GM12878 (cell line): ENCODE results near the gene ATP6V1A. TPM values are rescaled to one million over a fixed set of nuclear protein-coding genes. Genes with fewer than 3 reads are reported as not detected.

ENCODE experiments used
- ATAC-seq: fragments of 200-7000 bp; cut with Tn5 transposase; 3 replicates; pipeline ENCODE4 v1.9.1; 2020; ENCODE audit warnings: mild to moderate bottlenecking, moderate library complexity
- BruUV-seq: library from RNA; stranded (reverse); fragments of 400-500 nt; replicated peaks from 2 replicates; lab custom pipeline; 2021; lab: Mats Ljungman, UMichigan
- CTCF ChIA-PET: fragments of 300-600 bp; sonication (Branson Sonifier 250); formaldehyde crosslinking; extraction: SDS; loops from one replicate; lab custom pipeline; 2021; ENCODE audit warnings: inconsistent platforms; lab: Yijun Ruan, JAX
- POLR2A ChIA-PET: fragments of 350-600 bp; formaldehyde crosslinking; extraction: SDS; loops from one replicate; lab custom pipeline; 2021; ENCODE audit warnings: inconsistent platforms; lab: Charles Lee
- RAD21 ChIA-PET: fragments of 300-600 bp; sonication (Branson Sonifier 250); formaldehyde crosslinking; loops from one replicate; lab custom pipeline; 2023; ENCODE audit warnings: antibody characterized with exemption; ENCODE audit not compliant: unreplicated experiment; lab: Charles Lee
- SMC1A ChIA-PET: fragments of 300-600 bp; sonication (Branson Sonifier 250); formaldehyde crosslinking; loops from one replicate; lab custom pipeline; 2023; ENCODE audit not compliant: unreplicated experiment, uncharacterized antibody; lab: Charles Lee
- DNase-seq: peaks from one replicate; pipeline ENCODE4 v3.0.0-alpha.2; 2011; ENCODE audit warnings: low read depth, low spot score
- FAIRE-seq: peaks from 3 replicates; lab custom pipeline; 2011; peaks lifted over from hg19 to GRCh38; lab: Jason Lieb, UNC
- H2AFZ ChIP-seq: 2 replicates; pipeline ENCODE4 v1.6.0; 2011; ENCODE audit warnings: low read depth, low read length, control low read depth; ENCODE audit not compliant: control insufficient read depth
- H3K27ac ChIP-seq: 2 replicates; pipeline ENCODE4 v1.5.1; 2011; ENCODE audit warnings: control low read depth; ENCODE audit not compliant: control insufficient read depth, insufficient read depth
- H3K27me3 ChIP-seq, 2 experiments: replicated peaks in 1 of 2; 2 replicates each; pipeline versions ENCODE4 v1.6.0 to v1.6.1; 2011; ENCODE audit warnings: low read length in 1 of 2; ENCODE audit not compliant: control insufficient read depth in 2 of 2, insufficient read depth in 2 of 2
- H3K36me3 ChIP-seq, 2 experiments: 2 replicates each; pipeline ENCODE4 v1.5.1; 2011; ENCODE audit warnings: low read length in 1 of 2; ENCODE audit not compliant: control insufficient read depth in 2 of 2, insufficient read depth in 2 of 2
- H3K4me1 ChIP-seq: 2 replicates; pipeline ENCODE4 v1.6.1; 2011; ENCODE audit warnings: mild to moderate bottlenecking, low read length, moderate library complexity, mixed read lengths; ENCODE audit not compliant: control insufficient read depth, insufficient read depth
- H3K4me2 ChIP-seq: 2 replicates; pipeline ENCODE4 v1.6.0; 2011; ENCODE audit warnings: control low read depth; ENCODE audit not compliant: control insufficient read depth, insufficient read depth
- H3K4me3 ChIP-seq: fragments of 200-600 bp; sonication (generic); 2 replicates; pipeline ENCODE4 v1.5.1; 2016
- H3K79me2 ChIP-seq: 2 replicates; pipeline ENCODE4 v1.6.0; 2011; ENCODE audit warnings: low read length; ENCODE audit not compliant: control insufficient read depth, insufficient read depth
- H3K9ac ChIP-seq: 2 replicates; pipeline ENCODE4 v1.8.0; 2011; ENCODE audit warnings: low read length, control low read depth, mixed read lengths; ENCODE audit not compliant: control insufficient read depth, insufficient read depth
- H3K9me3 ChIP-seq: replicated peaks from 3 replicates; pipeline ENCODE4 v1.5.1; 2011; ENCODE audit warnings: mild to moderate bottlenecking, low read length; ENCODE audit not compliant: control insufficient read depth, insufficient read depth
- H4K20me1 ChIP-seq: 2 replicates; pipeline ENCODE4 v1.6.0; 2011; ENCODE audit not compliant: control insufficient read depth, insufficient read depth
- PAX5 ChIP-seq: IDR thresholded peaks from 2 replicates; pipeline ENCODE4 v1.6.1; 2011; ENCODE audit warnings: low read depth, low read length, borderline replicate concordance
- POLR2AphosphoS5 ChIP-seq: IDR thresholded peaks from 2 replicates; pipeline ENCODE4 v1.6.1; 2011; ENCODE audit warnings: mild to moderate bottlenecking, low read length, inconsistent platforms
- POU2F2 ChIP-seq: IDR thresholded peaks from 3 replicates; pipeline ENCODE4 v1.6.1; 2011; ENCODE audit warnings: low read depth, mild to moderate bottlenecking, low read length, borderline replicate concordance
- RUNX3 ChIP-seq: IDR thresholded peaks from 2 replicates; pipeline ENCODE4 v1.6.1; 2012; ENCODE audit warnings: low read length, inconsistent platforms
- ZNF217 ChIP-seq: fragments of 450-650 bp; IDR thresholded peaks from 2 replicates; pipeline ENCODE4 v1.6.1; 2017; ENCODE audit warnings: antibody characterized with exemption, mild to moderate bottlenecking
- WGBS: methylation state at CpG from one replicate; pipeline ENCODE4 v1.1.6; 2016; ENCODE audit warnings: low lambda C conversion rate; ENCODE audit not compliant: insufficient replicate concordance, insufficient coverage; ENCODE audit errors: missing lambda C conversion rate; 5-methylcytosine and 5-hydroxymethylcytosine counted together
- in situ Hi-C: fragments of 300-500 bp; cut with MboI; formaldehyde crosslinking; loops from 9 replicates; pipeline ENCODE4 v1.14.3; 2018; ENCODE audit warnings: mixed read lengths
- intact Hi-C: fragments of 100-400 bp; cut with micrococcal nuclease; formaldehyde crosslinking; loops from one replicate; pipeline ENCODE4 v1.14.2; 2022; ENCODE audit not compliant: unreplicated experiment
- polyA plus RNA-seq, 11 experiments: library from polyadenylated mRNA; depleted of rRNA in 4 of 11; unstranded in 6 of 11; stranded (reverse) in 5 of 11; fragments of >200 nt; fragmentation: Nextera tagmentation in 4 of 11; fragmentation: Illumina TruSeq in 1 of 11; extraction: Ambion mirVana in 4 of 11; extraction: Trizol in 1 of 11; gene quantifications; 1 replicate in 1 of 11; 2 replicates in 10 of 11; pipeline versions ENCODE4 v1.2.1 to v1.2.3, GENCODE V29; 2011 to 2016; ENCODE audit warnings: inconsistent platforms in 2 of 11, missing spikeins in 2 of 11, low read depth in 1 of 11
- total RNA-seq, 4 experiments: library from RNA; depleted of rRNA in 3 of 4; stranded (reverse); fragments of >200 nt in 3 of 4; fragmentation: Illumina TruSeq in 1 of 4; extraction: Trizol in 1 of 4; gene quantifications; 2 replicates each; pipeline versions ENCODE4 v1.2.1 to v1.2.3, GENCODE V29; 2013 to 2021
- TF ChIP-seq, protein P1 (sequence below): fragments of 450-650 bp; formaldehyde crosslinking; IDR thresholded peaks from 2 replicates; pipeline ENCODE4 v1.4.0; 2020; ENCODE audit warnings: mild to moderate bottlenecking, moderate library complexity

The ATP6V1A gene
- total and polyA plus RNA-seq, 10 of the 15 experiments (the other 5 are each of a cell fraction or from before 2014, with no cell fraction given): 22.4 to 65.8 (median 47.7) TPM

DNA sequence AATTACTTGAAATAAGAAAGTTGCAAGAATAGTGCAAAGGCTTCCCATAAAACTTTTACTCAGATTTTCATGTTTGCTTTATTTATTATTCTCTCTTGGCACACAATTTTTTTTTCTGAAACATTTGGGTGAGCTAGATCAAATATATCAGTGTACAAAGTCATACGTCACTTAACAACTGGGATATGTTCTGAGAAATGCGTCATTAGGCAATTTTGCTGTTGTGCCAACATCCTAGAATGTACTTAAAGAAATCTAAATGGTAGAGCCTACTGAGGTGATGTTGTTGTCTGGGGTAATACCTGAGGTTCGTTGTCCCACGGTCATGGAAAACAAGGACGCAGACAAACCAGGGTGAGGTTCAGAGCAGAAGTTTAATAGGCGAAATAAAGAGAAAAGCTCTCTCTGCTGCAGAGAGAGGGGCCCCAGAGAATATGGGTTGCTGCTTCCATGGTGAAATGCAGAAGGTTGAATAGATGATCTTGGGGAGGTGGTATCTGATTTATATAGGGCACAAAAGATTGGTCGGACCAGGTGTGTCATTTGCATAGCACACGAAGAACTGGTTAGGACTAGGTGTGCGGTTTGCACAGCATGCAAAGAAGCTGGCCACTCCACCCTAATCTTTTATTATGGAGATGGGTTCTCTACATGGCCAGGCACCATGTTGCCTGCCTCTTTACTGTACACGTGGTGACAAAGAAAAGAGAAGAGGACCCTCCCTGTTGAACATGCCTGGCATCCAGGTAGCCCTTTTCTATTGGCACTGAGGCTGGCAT, 82.9 kb downstream of the ATP6V1A start:
- POLR2A ChIA-PET: interaction anchor here (1.0 to 1.9 kb wide), 5 partner anchors 10 to 86 kb away, joined by 3 to 5 read pairs (median 5); partner anchors contain the start of gene ATP6V1A
- 29% methylated on average over 10 of the region's 10 CpGs for WGBS
- Histone ChIP-seq H3K36me3 (no peaks in the 10 kb centered on the region), H3K4me2 (peak overlapping the region; percentile 76), H2AFZ (no peak overlapping the region), H3K4me1 (peaks cover 62% of the 10 kb centered on the region), H3K9me3 (no peaks in the 10 kb centered on the region; the same call in 2 of the 3 replicates), H3K79me2 (no peaks in the 10 kb centered on the region), H3K4me3 (0 out of 2 replicates have a peak overlapping the region, but pooled peaks have one; percentile 9), H3K27me3 (no peaks in the 10 kb centered on the region), H4K20me1 (no peaks in the 10 kb centered on the region), H3K9ac (no peak overlapping the region), H3K27ac (peak overlapping the region; percentile 74)
- FAIRE-seq (no peak), ATAC-seq (peak; percentile 48), DNase-seq (peak; percentile 36)
- CTCF ChIA-PET: interaction anchor here (0.9 to 8.2 kb wide), 4 partner anchors 8 to 82 kb away, joined by 3 to 72 read pairs (median 4); partner anchors contain the start of genes ATP6V1A, GRAMD1C and NAA50
- no TSS peak for BruUV-seq
- RAD21 ChIA-PET: interaction anchor here (0.6 to 3.1 kb wide), 7 partner anchors 9 to 248 kb away, joined by 3 to 13 read pairs (median 3); partner anchors contain the start of genes ATP6V1A, GRAMD1C, NAA50 and USF3
- peak; percentile 24; the same call in 1 of the 2 replicates for TF ChIP-seq RUNX3
- no peak for TF ChIP-seq PAX5
- TF ChIP-seq, protein P1, sequence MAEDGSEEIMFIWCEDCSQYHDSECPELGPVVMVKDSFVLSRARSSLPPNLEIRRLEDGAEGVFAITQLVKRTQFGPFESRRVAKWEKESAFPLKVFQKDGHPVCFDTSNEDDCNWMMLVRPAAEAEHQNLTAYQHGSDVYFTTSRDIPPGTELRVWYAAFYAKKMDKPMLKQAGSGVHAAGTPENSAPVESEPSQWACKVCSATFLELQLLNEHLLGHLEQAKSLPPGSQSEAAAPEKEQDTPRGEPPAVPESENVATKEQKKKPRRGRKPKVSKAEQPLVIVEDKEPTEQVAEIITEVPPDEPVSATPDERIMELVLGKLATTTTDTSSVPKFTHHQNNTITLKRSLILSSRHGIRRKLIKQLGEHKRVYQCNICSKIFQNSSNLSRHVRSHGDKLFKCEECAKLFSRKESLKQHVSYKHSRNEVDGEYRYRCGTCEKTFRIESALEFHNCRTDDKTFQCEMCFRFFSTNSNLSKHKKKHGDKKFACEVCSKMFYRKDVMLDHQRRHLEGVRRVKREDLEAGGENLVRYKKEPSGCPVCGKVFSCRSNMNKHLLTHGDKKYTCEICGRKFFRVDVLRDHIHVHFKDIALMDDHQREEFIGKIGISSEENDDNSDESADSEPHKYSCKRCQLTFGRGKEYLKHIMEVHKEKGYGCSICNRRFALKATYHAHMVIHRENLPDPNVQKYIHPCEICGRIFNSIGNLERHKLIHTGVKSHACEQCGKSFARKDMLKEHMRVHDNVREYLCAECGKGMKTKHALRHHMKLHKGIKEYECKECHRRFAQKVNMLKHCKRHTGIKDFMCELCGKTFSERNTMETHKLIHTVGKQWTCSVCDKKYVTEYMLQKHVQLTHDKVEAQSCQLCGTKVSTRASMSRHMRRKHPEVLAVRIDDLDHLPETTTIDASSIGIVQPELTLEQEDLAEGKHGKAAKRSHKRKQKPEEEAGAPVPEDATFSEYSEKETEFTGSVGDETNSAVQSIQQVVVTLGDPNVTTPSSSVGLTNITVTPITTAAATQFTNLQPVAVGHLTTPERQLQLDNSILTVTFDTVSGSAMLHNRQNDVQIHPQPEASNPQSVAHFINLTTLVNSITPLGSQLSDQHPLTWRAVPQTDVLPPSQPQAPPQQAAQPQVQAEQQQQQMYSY: no peak
- TF ChIP-seq POLR2AphosphoS5: 0 out of 2 replicates have a peak, but pooled peaks have one; percentile 43
- no peak for TF ChIP-seq ZNF217
- TF ChIP-seq POU2F2: peak; percentile 74; the same call in 1 of the 3 replicates
- intact Hi-C loops (loop anchor here (2.0 to 10.0 kb wide), 3 partner anchors 47 to 295 kb away; partner anchors contain the start of genes ATP6V1A, NAA50 and SIDT1), in situ Hi-C loops (no loop called here)
- SMC1A ChIA-PET: interaction anchor here (0.6 to 2.6 kb wide), 11 partner anchors 11 to 91 kb away, joined by 3 to 12 read pairs (median 3); partner anchors contain the start of genes ATP6V1A and NAA50
